Calu3 (cell line): ENCODE measurements around the gene LMO4. TPM values are rescaled to one million over a fixed set of nuclear protein-coding genes. Genes with fewer than 3 reads are reported as not detected.

ENCODE experiments used
- BruUV-seq: library from RNA; stranded (reverse); fragments of 400-500 nt; replicated peaks from 2 replicates; lab custom pipeline; 2021; lab: Mats Ljungman, UMichigan
- CTCF ChIA-PET: fragments of 300-600 bp; sonication (Branson Sonifier 250); formaldehyde crosslinking; loops from one replicate; lab custom pipeline; 2022; ENCODE audit warnings: antibody characterized with exemption; lab: Charles Lee
- DNase-seq: peaks from one replicate; pipeline ENCODE4 v3.0.0; 2022
- H3K27ac Mint-ChIP-seq: one replicate; pipeline ENCODE4 v1.8.0; 2022; ENCODE audit warnings: mixed read lengths; ENCODE audit not compliant: unreplicated experiment
- H3K27me3 Mint-ChIP-seq: one replicate; pipeline ENCODE4 v1.8.0; 2022; ENCODE audit warnings: mixed read lengths; ENCODE audit not compliant: unreplicated experiment
- H3K36me3 Mint-ChIP-seq: one replicate; pipeline ENCODE4 v1.8.0; 2022; ENCODE audit warnings: mild to moderate bottlenecking, moderate library complexity, mixed read lengths; ENCODE audit not compliant: insufficient read depth, unreplicated experiment
- H3K4me1 Mint-ChIP-seq: one replicate; pipeline ENCODE4 v1.8.0; 2022; ENCODE audit warnings: mild to moderate bottlenecking, low read depth, mixed read lengths; ENCODE audit not compliant: unreplicated experiment
- H3K4me3 Mint-ChIP-seq: one replicate; pipeline ENCODE4 v1.8.0; 2022; ENCODE audit warnings: mild to moderate bottlenecking, low read depth, moderate library complexity, mixed read lengths; ENCODE audit not compliant: unreplicated experiment
- H3K9me3 Mint-ChIP-seq: one replicate; pipeline ENCODE4 v1.8.0; 2022; ENCODE audit warnings: low read depth, mixed read lengths; ENCODE audit not compliant: unreplicated experiment
- intact Hi-C: fragments of 100-400 bp; cut with micrococcal nuclease; formaldehyde crosslinking; loops from one replicate; pipeline ENCODE4 v1.10.0; 2022; ENCODE audit not compliant: unreplicated experiment
- total RNA-seq: library from RNA; stranded (reverse); gene quantifications from 2 replicates; pipeline ENCODE4 v1.2.3, GENCODE V29; 2022
- TF ChIP-seq, protein P1 (sequence below): fragments of 200-600 bp; IDR thresholded peaks from one replicate; pipeline ENCODE4 v1.8.0; 2022; ENCODE audit warnings: antibody characterized with exemption; ENCODE audit not compliant: unreplicated experiment

Gene LMO4
- total RNA-seq, 1 experiment from 2014 or later = 95.0 TPM

DNA sequence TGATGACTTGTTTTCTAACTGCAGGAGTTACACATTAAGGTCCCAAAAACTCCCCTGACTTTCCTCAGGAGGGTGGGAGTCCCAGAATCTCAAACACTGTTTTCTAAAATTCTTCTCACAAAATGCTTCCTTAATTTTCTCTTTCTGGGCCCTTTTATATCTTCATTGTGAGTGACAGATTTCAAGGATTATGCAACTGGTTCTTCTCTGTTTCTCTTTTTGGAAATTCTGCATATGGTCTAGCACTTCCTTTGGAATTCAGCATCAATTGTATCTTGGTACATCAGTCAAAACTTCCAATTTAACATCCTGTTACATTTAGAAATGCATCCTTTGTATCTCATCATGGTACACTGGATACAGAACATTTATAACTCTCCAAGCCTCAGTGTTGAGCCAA, 59.7 kb downstream of the LMO4 start:
- H3K4me1 Mint-ChIP-seq = peaks cover 28% of the 10 kb centered on the region
- H3K4me3 Mint-ChIP-seq = no peak overlapping the region
- peaks cover 6% of the 10 kb centered on the region for H3K36me3 Mint-ChIP-seq
- CTCF ChIA-PET = no interaction called here
- no peak overlapping the region for H3K27ac Mint-ChIP-seq
- intact Hi-C loops = no loop called here
- TF ChIP-seq, protein P1, sequence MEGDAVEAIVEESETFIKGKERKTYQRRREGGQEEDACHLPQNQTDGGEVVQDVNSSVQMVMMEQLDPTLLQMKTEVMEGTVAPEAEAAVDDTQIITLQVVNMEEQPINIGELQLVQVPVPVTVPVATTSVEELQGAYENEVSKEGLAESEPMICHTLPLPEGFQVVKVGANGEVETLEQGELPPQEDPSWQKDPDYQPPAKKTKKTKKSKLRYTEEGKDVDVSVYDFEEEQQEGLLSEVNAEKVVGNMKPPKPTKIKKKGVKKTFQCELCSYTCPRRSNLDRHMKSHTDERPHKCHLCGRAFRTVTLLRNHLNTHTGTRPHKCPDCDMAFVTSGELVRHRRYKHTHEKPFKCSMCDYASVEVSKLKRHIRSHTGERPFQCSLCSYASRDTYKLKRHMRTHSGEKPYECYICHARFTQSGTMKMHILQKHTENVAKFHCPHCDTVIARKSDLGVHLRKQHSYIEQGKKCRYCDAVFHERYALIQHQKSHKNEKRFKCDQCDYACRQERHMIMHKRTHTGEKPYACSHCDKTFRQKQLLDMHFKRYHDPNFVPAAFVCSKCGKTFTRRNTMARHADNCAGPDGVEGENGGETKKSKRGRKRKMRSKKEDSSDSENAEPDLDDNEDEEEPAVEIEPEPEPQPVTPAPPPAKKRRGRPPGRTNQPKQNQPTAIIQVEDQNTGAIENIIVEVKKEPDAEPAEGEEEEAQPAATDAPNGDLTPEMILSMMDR = no peak
- BruUV-seq = no TSS peak
- H3K27me3 Mint-ChIP-seq = no peaks in the 10 kb centered on the region
- H3K9me3 Mint-ChIP-seq = peaks cover 10% of the 10 kb centered on the region
- no peak for DNase-seq

DNA sequence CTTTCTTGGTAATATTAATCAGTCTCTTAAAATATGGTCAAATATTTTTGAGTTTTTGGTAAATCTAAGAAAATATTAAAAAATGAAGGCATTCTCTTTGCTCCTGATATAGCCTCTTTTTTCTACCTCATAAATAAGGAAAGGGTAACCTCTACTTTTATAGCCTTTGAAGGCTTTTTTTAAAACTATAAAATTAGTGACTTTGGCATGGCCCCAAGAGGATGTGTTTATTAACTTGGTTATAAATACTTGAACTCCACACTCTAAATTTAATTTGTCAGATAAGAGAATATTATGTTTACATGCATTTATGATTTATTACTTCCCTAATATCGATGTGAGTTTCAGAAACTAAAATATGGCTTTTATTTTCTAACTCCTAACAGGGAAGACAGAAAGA, 60.3 kb downstream of the LMO4 start:
- TF ChIP-seq, protein P1 = no peak
- H3K4me3 Mint-ChIP-seq = no peak overlapping the region
- CTCF ChIA-PET = no interaction called here
- no peak for DNase-seq
- peaks cover 6% of the 10 kb centered on the region for H3K36me3 Mint-ChIP-seq
- H3K9me3 Mint-ChIP-seq = peaks cover 10% of the 10 kb centered on the region
- no TSS peak for BruUV-seq
- intact Hi-C loops = no loop called here
- H3K27me3 Mint-ChIP-seq = no peaks in the 10 kb centered on the region
- H3K4me1 Mint-ChIP-seq = peaks cover 32% of the 10 kb centered on the region
- H3K27ac Mint-ChIP-seq = no peak overlapping the region

DNA sequence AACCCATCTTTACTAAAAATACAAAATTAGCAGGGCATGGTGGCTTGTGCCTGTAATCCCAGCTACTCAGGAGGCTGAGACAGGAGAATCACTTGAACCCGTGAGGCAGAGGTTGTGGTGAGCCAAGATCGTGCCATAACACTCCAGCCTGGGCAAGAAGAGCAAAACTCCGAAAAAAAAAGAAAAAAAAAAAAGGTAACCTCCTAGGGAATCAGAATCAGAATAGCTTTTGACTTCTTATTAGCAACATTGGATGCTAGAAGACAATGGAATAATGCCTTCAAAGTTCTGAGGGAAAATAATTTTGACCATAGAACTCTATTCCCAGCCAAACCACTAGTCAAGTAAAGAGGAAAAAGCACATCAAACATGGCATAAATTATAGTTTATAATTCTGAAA, 60.9 kb downstream of the LMO4 start:
- H3K27me3 Mint-ChIP-seq = no peaks in the 10 kb centered on the region
- peaks cover 10% of the 10 kb centered on the region for H3K9me3 Mint-ChIP-seq
- H3K36me3 Mint-ChIP-seq = peaks cover 6% of the 10 kb centered on the region
- no TSS peak for BruUV-seq
- intact Hi-C loops = no loop called here
- H3K27ac Mint-ChIP-seq = no peak overlapping the region
- no peak overlapping the region for H3K4me3 Mint-ChIP-seq
- DNase-seq = no peak
- TF ChIP-seq, protein P1 = no peak
- CTCF ChIA-PET = no interaction called here
- H3K4me1 Mint-ChIP-seq = peaks cover 32% of the 10 kb centered on the region

DNA sequence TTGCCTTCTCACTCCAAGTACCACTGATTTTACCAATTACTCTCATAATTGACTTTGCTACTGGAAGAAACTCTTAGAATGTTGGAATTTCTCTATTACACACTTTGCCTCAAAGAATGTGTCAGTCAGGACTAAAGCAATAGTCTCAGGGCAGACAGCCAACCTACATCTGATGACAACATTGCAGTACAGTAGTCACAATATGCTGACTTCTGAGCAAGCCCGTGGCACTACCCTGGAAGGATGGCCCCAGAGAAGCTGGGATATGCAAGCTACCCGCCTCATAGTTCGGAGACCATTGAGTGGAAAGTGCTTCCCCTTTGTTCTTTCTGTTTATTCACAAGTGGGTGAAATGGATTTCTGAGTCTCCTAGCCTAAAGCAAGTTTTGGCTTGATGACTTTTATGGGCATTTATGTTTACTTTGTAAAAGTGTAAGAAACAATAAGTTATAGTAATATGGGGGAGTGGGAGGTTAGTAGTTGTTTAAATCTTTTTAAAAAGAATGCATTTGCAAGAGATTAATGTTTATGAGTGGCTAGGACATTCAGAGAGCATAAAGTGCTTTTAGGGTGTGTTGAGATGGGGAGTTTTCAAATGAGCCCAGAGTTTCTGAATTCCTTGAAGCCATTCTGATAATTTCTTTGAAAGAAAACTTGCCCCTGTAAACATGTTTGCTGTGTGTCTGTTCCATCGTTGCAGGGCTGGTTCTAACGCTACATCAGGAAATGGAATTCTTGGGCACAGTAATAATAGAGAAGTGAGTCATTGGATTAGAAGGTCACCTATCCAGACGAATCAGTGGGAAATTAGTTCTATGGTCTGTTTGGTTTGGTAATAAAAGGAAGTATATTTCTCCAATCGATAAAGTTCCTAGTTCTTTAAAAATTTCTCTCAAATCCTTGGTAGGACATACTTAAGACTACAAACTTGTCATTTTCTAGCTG, 63.8 kb downstream of the LMO4 start:
- peak overlapping the region; percentile 16 for H3K4me3 Mint-ChIP-seq
- intact Hi-C loops = loop anchor here (2.0 kb wide), 1 partner anchor 62 kb away; no protein-coding TSS in a partner anchor
- H3K4me1 Mint-ChIP-seq = peaks cover 32% of the 10 kb centered on the region
- TF ChIP-seq, protein P1 = no peak
- H3K27ac Mint-ChIP-seq = peak overlapping the region; percentile 50
- BruUV-seq = no TSS peak
- H3K36me3 Mint-ChIP-seq = peaks cover 6% of the 10 kb centered on the region
- CTCF ChIA-PET = interaction anchor here (0.6 kb wide), 1 partner anchor 63 kb away, joined by 7 read pairs; no protein-coding TSS in a partner anchor
- peaks cover 10% of the 10 kb centered on the region for H3K9me3 Mint-ChIP-seq
- peak; percentile 39 for DNase-seq
- H3K27me3 Mint-ChIP-seq = no peaks in the 10 kb centered on the region
